NB4 (cell line): ENCODE results near the gene CARS1.

Experiments
- DNase-seq: peaks from one replicate; pipeline ENCODE4 v3.0.0; 2010; ENCODE audit warnings: low read depth
- H3K4me3 ChIP-seq: one replicate; pipeline ENCODE4 v1.5.1; 2011; ENCODE audit warnings: mild to moderate bottlenecking, low read depth, low read length, moderate library complexity
- MYC ChIP-seq: IDR thresholded peaks from 2 replicates; pipeline ENCODE4 v1.6.1; 2011; ENCODE audit warnings: low read depth, low read length
- POLR2A ChIP-seq: IDR thresholded peaks from 2 replicates; pipeline ENCODE4 v1.6.1; 2011; ENCODE audit warnings: mild to moderate bottlenecking; ENCODE audit not compliant: insufficient read length; ENCODE audit errors: extremely low read depth
- TF ChIP-seq, protein P1 (sequence below): IDR thresholded peaks from one replicate; pipeline ENCODE4 v1.5.1; 2012; ENCODE audit warnings: low read depth, low read length
- TF ChIP-seq, protein P2 (sequence below): IDR thresholded peaks from 2 replicates; pipeline ENCODE4 v1.6.1; 2011; ENCODE audit warnings: low read depth, low read length

The CARS1 gene

DNA sequence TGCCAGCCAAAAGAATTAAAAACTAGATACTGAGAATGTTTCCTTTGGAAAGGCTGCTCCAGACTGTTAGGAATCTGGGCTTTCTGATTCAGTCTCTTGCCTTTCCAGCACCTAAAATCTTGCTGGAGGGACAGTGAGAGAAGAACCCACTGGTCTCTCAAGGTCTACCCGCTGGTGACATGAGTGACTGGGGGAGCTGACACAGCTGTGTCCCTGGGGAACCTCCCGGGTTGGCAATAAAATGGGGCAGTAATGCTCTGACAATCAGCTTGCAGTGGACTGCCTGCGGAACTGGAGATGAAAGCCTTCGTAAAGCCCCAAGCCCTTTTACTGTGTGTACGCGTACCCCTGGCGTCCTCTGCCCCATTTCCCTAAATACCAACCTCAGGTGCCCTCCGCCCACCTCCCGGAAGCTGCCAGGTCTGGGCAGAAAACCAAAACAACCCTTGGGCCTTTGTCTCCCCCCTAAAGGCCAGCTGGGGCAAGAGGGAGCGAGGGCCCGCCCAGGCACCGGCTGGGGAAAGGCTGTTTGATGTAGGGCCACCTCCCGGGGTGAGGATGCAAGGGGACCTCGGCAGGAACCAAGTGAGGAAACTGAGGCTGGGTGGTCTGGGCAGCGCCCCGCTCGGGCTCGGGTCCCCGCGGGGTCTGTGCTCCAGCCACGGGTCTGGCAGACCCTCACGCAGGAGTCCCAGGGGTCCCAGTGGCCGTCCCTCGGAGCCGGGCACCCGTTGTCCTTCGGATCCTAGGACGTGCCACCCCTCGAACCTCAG lies 741 bp downstream of the CARS1 start:
- TF ChIP-seq, protein P1, sequence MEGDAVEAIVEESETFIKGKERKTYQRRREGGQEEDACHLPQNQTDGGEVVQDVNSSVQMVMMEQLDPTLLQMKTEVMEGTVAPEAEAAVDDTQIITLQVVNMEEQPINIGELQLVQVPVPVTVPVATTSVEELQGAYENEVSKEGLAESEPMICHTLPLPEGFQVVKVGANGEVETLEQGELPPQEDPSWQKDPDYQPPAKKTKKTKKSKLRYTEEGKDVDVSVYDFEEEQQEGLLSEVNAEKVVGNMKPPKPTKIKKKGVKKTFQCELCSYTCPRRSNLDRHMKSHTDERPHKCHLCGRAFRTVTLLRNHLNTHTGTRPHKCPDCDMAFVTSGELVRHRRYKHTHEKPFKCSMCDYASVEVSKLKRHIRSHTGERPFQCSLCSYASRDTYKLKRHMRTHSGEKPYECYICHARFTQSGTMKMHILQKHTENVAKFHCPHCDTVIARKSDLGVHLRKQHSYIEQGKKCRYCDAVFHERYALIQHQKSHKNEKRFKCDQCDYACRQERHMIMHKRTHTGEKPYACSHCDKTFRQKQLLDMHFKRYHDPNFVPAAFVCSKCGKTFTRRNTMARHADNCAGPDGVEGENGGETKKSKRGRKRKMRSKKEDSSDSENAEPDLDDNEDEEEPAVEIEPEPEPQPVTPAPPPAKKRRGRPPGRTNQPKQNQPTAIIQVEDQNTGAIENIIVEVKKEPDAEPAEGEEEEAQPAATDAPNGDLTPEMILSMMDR = no peak
- TF ChIP-seq POLR2A (no peak), MYC (no peak)
- TF ChIP-seq, protein P2, sequence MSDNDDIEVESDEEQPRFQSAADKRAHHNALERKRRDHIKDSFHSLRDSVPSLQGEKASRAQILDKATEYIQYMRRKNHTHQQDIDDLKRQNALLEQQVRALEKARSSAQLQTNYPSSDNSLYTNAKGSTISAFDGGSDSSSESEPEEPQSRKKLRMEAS = no peak
- peak; percentile 68 for DNase-seq
- H3K4me3 ChIP-seq = peak overlapping the region; percentile 77

DNA sequence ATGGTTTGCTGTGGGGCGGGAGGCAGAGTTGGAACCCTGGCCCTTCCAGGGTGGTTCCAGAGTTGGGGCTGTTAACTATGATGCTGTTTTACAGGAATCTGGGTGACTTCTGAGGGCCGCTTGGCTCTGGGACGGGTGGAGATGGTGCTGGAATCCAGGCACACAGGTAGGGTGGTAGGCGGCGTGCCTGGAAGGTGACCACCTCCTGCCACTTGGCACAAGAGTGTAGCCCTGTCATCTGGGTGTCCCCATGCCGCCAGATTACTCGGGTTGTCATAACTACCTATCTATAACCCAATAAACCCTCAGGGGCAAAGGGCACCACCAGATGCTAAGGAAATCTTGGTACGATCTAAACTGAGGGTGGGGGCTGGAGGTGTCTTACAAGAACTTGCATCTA lies 1.3 kb downstream of the CARS1 start:
- DNase-seq = no peak
- TF ChIP-seq MYC = no peak
- TF ChIP-seq, protein P2 = no peak
- H3K4me3 ChIP-seq = peak overlapping the region; percentile 77

GRCh38 chr11:3052567-3052966 lies 4.7 kb downstream of the CARS1 start:
- no peak overlapping the region for H3K4me3 ChIP-seq
- TF ChIP-seq MYC = no peak
- TF ChIP-seq, protein P1 = no peak
- TF ChIP-seq, protein P2 = no peak
- no peak for TF ChIP-seq POLR2A
- no peak for DNase-seq

DNA sequence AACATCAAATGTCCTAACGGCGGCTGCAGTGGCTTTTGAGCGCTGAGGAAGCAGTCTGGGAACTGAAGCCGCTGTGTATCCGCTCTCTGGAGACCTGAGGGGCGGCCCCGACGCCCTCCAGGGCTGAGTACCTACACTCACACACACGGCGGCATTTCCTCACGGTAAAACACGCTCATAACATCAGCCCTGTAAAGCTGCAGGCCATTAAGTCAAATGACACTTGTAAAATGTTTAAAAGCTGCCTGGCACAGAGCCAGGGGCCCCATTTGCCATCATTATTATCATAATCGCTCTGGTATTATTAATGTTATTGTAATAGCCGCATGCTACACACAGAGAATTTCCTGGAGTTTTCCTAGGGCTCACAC lies 5.1 kb downstream of the CARS1 start:
- no peak overlapping the region for H3K4me3 ChIP-seq
- TF ChIP-seq MYC (no peak), POLR2A (no peak)
- TF ChIP-seq, protein P1 = no peak
- TF ChIP-seq, protein P2 = no peak
- no peak for DNase-seq

DNA sequence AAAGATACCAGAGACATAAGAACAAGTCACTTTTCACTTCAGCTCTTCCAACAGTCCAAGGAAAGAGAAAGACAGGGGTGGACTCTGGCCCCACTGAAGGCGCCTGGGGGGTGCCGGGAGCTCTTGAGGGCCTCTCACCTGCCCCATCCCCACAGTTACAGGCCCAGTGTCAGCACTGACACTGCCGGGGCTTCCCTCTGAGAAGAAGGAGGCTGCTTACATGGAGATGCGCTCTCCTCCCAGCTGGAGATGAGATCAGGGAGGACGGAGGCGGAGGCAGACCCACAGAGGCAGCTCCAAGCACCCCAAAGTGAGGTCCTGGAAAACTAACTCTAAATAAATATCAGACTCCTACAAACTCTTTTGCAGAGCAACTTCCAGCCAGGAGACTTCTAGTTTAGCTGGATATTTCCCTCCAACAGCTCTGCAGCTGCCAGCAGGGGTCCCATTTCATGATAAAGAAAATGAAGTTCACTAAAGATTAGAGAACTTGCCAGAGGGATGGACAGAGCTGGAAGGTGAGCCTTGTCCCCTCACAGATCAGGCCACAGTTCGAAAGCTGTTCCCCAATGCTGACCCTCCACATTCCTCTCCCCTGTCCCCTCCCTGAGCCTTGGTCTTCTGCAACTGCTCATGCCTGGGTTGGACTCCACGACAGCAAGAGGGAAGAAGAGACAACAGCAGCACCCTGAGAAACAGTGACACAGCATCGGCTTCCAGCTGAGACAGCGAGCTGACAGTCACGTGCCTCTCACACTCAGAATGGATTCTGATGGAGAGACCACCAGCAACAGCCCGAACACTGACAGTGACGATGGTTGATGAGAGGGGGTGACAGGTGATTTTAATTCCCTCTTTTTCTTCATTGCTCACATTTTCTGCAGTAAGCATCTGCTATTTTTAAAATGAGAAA lies 5.8 kb downstream of the CARS1 start:
- peak; percentile 38 for DNase-seq
- no peak overlapping the region for H3K4me3 ChIP-seq
- no peak for TF ChIP-seq POLR2A
- TF ChIP-seq, protein P1 = peak; percentile 26
- TF ChIP-seq, protein P2 = peak; percentile 76
